HG03139 (cell line): Measurements from ENCODE around the gene SNED1.

Source experiments
- ATAC-seq: cut with Tn5 transposase; IDR thresholded peaks from one replicate; pipeline ENCODE4 v1.9.1; 2021; ENCODE audit not compliant: unreplicated experiment

Gene SNED1

GRCh38 chr2:240997856-240998705, at the start of gene SNED1:
TSS of gene SNED1 (plus strand) at chr2:240998618. CDS start at chr2:240998838, 220 bp downstream.
- ATAC-seq: no peak

GRCh38 chr2:240948905-240949790, 49.3 kb upstream of the SNED1 start:
- ATAC-seq: no peak

DNA sequence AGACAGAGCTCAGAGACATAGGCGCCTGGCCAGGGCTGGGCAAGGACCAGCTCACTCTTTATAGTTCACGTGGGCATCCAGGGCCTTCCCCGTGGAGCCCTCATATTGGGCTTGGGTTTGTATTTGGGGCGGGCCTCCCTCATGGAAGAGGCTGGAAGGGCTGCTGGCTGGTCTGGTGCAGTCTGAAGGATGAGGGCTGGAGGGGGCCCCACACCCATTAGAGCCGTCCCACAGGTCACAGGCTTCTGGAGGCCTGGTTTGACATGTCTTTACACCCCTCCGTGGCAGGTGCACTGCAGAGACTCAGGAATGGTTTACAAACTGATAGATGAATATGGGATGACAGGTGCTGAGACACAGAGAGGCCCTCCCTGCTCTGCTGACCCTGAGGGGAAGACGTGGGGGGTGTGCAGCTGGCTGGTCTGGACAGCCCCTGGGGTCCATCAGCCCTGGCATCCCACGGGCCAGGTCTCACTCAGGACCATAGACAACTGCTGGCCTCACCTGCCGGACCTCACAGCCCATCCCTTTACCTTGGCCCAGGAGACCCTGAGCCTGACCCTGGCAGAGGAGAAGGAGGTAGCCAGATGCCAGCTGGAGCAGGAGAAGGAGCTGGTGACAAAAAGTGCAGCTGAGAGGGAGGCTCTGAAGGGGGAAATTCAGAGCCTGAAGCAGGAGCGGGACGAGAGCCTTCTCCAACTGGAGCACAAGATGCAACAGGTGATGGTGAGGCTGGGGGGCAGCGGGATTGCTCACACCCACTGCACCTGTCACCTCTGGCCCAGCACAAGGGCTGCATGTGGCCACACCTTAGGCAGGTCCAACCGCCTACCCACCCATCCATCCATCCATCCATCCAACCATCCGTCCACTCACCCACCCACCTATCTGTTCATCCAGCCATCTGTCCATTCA, 48.4 kb upstream of the SNED1 start:
- no peak for ATAC-seq

- ATAC-seq: no peak
Measured at GRCh38 chr2:240951045-240951594, 47.3 kb upstream of the SNED1 start.

GRCh38 chr2:240952496-240953246, 45.7 kb upstream of the SNED1 start:
- ATAC-seq: no peak

DNA sequence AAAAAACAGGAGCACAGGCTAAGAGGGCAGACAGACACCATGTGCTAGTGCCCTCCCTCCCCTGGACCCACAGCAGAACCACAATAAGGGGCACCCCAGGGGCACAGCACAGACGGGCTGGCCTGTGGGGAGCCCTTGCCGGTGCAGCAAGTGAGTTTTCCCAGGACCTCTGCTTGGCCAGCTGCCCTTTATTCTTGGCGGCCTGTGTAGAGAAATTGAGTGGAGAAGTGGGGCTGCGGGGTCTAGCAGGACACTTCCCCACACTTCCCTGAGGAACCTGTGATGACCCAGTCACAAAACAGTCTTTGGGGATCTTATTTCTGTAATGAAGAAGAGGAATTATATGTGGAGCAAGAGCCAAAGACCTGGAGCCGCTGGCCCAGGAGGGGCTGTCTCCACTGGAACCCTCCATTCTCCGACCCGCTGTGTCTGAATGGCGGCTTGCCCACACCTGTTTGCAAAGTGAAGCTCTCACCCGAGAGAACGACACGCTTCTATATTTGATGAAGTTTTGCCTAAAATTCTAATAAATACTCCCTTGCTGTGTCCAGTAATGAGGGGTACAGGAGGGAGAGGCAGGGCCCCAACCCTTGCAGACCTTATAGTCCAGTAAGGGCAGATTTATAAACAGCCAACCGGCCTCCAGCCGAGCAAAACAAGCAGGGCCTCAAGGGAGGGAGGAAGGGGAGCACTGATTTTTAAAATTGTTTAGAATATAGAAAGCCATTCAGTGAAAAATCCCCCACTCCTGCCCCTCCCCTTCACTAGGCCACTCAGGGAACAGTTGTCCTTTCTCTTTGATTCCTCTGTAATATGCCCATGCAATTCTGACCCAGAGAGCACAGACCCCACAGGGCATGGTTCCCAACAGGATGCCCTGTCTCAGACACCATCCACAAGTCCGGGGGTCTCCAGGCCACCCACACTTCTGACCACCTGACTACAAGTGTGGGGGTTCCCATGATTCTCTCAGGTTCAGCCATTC, 44.7 kb upstream of the SNED1 start:
- ATAC-seq: no peak

GRCh38 chr2:240954436-240955305, 43.7 kb upstream of the SNED1 start:
- no peak for ATAC-seq

- ATAC-seq: no peak
Measured at GRCh38 chr2:240955306-240956170, 42.9 kb upstream of the SNED1 start.

DNA sequence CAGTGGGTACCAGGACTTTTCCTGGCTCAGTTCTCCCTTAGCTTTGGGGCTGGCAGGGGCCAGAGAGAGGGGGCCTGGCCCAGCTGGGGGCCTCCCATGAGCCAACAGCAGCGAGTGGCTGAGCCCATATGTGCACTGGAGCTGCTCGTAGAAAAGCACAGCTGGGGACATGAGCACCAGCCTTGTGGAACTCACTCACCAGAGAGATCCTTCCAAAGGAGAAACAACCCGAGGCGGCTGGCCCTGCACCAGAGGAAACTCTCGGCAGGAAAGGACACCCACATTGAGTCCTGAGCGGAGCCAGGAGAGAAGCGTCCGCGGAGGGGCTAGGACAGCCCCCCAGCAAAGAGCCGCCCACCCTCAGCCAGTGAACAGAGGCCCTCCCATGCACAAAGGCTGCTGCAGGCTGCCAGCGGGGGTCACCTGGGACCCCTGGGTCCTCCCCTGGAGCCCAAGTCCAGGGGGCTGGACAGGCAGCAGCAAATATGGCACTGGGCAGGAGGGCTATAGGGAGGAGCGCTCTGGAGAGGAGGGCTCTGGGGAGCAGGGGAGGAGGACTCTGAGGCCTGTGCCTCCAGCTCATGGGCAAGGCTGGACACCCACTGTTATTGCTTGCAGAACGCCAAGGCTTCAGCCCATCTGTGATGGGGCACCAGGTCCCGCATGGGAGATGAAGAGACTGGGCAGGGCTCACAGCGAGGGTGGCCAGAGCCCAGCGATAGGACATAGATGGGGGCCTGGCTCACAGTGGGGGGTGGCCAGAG, 42.1 kb upstream of the SNED1 start:
- ATAC-seq: no peak

DNA sequence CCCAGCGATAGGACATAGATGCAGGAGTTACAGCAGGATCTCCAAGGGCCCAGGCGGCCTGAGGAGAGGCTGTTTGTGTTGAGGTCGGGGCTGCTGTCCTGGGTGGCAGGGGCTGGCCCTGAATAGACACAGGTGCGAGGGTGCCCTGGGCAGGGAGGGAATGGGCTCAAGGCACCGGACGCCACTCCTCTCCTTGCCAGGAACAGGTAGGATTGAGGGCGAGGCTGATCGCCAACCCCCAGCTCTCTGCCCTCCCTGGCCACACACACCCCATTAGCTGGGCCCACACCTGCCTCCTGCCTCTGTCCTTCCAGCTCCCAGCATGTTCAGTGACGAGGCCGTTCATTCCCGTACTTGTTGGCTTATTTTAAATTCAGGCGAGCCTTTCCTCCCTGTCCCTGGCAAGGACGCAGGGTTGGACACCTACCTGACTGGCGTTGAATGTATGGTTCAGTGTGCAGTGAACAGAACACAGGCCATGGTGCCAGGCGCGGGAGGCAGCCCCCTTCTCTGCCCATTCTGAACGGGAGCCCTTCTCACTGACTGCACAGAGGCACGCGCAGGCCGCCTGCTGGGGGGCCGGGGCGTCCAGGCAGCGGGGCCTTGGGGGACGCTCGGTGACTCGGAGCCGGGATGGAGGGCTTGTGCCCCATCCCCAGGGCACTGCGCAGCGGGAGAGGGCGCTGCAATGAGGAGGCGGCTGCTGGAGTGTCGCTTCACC, 41.3 kb upstream of the SNED1 start:
- no peak for ATAC-seq

GRCh38 chr2:240957656-240958365, 40.6 kb upstream of the SNED1 start:
- ATAC-seq: no peak

DNA sequence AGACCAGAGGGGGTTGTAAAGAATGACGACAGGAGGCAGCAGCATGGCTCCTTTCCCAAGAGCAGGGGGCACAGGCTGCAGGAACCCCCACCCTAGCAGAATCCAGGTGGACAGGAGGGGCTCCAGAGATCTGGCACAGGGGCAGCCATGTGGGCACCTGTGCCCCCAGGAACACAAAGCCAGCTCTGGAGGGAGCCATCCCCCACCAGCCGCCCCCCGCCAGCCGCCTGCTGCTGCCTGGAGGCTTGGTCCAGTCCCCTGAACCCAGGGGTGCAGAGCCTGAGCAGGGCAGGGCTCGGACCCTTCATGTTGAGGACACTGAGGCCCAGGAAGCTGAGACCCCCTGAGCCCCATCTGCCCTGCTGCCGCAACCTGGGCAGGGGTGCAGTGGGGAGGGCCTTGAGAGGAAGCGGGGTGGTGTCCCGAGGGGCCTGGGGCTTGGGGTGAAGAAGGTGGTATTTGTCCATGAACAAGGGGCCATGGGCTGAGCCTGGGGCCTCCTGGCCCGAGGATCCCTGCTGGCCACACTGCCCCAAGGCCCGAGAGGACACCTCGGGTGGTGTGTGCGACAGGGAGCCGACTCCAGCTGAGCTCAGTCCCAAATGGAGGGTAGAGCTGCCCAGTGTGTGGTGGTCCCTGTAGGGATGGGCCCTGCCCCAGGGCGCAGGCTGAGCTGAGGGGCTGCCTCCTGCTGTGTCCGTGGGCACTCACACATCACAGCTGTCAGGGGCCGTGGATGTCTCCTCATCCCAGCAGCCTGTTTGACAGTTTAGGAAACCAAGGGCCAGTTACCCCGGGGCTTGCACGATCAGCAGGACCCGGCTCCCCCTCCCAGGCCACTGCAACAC, 39.8 kb upstream of the SNED1 start:
- ATAC-seq: no peak

DNA sequence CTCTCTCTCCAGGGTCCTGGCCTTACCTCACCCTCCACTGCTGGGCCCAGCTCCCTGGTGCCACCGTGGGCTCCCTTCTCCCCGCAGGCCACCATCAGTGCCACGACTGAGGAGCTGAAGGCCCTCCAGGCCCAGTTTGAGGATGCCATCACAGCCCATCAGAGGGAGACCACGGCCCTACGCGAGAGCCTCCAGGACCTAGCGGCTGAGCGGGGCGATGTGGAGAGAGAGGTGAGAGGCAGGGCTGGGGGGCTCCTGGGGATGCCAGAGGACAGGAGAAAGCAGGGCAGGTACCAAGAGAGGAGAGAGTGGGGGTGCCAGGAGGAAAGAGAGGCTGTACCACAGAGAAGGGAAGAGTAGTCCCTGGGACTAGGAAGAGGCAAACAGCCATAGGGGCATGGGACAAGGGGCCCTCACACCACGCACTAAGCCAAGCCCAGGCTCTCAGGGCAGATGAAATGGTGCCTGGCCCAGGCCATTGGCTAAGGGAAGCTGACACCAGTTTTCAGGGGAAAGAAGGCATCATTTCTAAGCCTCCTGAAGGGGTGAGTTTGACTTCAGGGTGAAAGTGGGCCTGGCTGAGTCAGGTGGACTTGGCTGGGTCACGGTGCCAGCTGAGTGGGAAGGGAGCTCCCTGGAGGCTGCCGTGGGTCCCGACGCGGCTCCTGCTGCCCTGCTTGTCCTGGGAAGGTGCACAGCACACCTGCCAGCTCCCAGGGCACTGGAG, 39.0 kb upstream of the SNED1 start:
- ATAC-seq: no peak
